H7 (cell line): ENCODE data around the gene TKT. TPM values are rescaled to one million over a fixed set of nuclear protein-coding genes. Genes with fewer than 3 reads are reported as not detected.
"Not testable (repeated sequence)": the region's sequence is repeated elsewhere in the genome, so short reads cannot be mapped to it uniquely, and the experiment has no call there.

Experiments
- DNase-seq: peaks from one replicate; pipeline ENCODE4 v3.0.0; 2012
- H3K27me3 ChIP-seq: 2 replicates; pipeline ENCODE4 v1.6.0; 2011; ENCODE audit warnings: mild to moderate bottlenecking, low read length; ENCODE audit not compliant: control insufficient read depth, insufficient read depth
- H3K36me3 ChIP-seq: replicated peaks from 2 replicates; pipeline ENCODE4 v1.5.1; 2011; ENCODE audit warnings: low read length; ENCODE audit not compliant: control insufficient read depth, insufficient read depth
- H3K4me3 ChIP-seq: 2 replicates; pipeline ENCODE4 v1.5.1; 2011; ENCODE audit warnings: low read depth, mild to moderate bottlenecking, control low read depth, low read length, moderate library complexity; ENCODE audit not compliant: insufficient read depth
- total RNA-seq: library from RNA; depleted of rRNA; stranded (reverse); fragments of >200 nt; shearing (Covaris generic); gene quantifications from 2 replicates; pipeline ENCODE4 v1.2.3, GENCODE V29; 2014; rRNA removed

TKT gene, protein sequence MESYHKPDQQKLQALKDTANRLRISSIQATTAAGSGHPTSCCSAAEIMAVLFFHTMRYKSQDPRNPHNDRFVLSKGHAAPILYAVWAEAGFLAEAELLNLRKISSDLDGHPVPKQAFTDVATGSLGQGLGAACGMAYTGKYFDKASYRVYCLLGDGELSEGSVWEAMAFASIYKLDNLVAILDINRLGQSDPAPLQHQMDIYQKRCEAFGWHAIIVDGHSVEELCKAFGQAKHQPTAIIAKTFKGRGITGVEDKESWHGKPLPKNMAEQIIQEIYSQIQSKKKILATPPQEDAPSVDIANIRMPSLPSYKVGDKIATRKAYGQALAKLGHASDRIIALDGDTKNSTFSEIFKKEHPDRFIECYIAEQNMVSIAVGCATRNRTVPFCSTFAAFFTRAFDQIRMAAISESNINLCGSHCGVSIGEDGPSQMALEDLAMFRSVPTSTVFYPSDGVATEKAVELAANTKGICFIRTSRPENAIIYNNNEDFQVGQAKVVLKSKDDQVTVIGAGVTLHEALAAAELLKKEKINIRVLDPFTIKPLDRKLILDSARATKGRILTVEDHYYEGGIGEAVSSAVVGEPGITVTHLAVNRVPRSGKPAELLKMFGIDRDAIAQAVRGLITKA
- 1,918 and 2,169 TPM in 2 replicates for total RNA-seq

GRCh38 chr3:53255775-53256703, at the start of gene TKT:
Gene TKT (minus strand): TSS chr3:53256022. CDS start chr3:53255942, 80 bp downstream.
- peaks cover 5% of the 10 kb centered on the region; the same call in 1 of the 2 replicates for H3K36me3 ChIP-seq
- peak within 1 kb of the TSS; percentile 94 for H3K4me3 ChIP-seq
- DNase-seq = peak; percentile 100
- no peaks in the 10 kb centered on the region for H3K27me3 ChIP-seq

GRCh38 chr3:53303957-53304356, 48.1 kb upstream of the TKT start:
- H3K4me3 ChIP-seq = no peak overlapping the region
- H3K27me3 ChIP-seq = no peaks in the 10 kb centered on the region
- no peak for DNase-seq
- peaks cover 8% of the 10 kb centered on the region for H3K36me3 ChIP-seq

DNA sequence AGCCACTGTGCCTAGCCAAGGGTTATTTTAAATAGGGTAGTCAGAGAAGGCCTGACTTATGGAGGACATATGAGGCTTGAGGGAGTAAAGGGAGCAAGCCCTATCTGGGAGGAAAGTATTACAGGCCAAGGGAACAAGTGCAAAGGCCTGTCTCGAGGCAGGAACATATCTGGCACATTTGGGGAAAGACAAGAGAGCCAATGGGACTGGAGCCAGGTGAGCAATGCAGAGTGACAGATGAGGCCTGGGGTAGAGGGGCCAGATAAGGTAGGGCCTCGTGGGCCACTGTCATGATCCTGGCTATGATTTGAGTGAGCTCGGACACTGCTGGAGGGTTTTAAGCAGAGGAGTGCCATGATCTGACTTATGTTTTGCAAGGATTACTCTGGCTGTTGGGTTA, 47.7 kb upstream of the TKT start:
- no peaks in the 10 kb centered on the region for H3K27me3 ChIP-seq
- peaks cover 8% of the 10 kb centered on the region for H3K36me3 ChIP-seq
- no peak for DNase-seq
- H3K4me3 ChIP-seq = no peak overlapping the region

DNA sequence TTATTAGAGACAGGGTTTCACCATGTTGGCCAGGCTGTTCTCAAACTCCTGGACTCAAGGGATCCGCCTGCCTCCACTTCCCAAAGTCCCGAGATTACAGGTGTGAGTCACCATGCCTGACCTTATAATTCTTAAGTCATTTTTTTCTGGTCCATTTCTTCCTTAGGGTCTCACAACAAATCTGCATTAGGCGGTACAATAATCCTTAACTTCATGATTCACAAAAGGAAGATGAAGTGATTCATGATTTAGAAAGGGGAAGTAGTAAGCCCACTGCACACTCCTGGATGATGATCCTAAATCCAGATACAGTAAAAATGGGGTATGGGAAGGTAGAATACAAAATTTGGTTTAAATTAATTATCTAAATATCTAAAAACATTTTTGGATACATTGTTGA, 45.0 kb upstream of the TKT start:
- H3K36me3 ChIP-seq = peaks cover 8% of the 10 kb centered on the region
- DNase-seq = no peak

GRCh38 chr3:53299611-53300023, 43.8 kb upstream of the TKT start:
- not testable (repeated sequence) for H3K27me3 ChIP-seq, H3K36me3 ChIP-seq, H3K4me3 ChIP-seq
- peak; percentile 53 for DNase-seq

More for the DNA sequence above, 45.0 kb upstream of the TKT start:
- Histone ChIP-seq H3K4me3 (no peak overlapping the region), H3K27me3 (no peaks in the 10 kb centered on the region)

DNA sequence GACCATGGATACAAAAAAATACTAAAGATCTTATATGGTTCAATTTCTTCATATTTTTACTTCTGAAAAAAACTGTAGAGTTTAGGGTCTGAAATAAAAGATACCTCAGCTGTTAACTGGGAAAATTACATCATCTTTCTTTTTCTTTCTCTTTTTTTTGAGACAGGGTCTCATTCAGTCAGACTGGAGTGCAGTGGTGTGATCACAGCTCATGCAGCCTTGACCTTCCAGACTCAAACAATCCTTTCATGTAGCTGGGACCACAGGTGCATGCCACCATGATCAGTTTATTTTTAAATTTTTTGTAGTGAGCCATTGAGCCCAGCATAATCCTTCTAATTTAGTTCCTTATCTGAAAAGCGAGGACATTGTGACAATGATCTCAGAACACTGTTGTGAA, 39.6 kb upstream of the TKT start:
- H3K27me3 ChIP-seq = no peaks in the 10 kb centered on the region
- peaks cover 3% of the 10 kb centered on the region for H3K36me3 ChIP-seq
- DNase-seq = no peak
- no peak overlapping the region for H3K4me3 ChIP-seq

DNA sequence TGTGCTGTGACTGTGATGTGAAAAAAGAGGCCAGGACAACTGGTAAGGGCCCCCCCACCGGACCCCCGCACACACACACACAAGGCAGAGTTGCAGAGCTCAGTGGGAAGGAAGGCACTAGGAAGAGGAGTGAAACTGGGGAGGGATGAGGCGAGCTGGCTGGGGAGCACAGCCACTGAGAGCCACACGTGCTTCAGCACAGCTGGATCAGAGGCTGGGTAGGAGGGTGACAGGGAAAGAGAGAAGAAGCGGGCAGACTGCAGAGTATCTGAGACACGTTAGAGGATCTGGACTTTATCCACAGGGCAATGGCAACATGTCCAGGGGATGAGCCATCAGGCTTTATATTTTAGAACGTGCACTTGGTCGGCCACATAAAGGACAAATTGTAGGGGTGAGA, 38.0 kb upstream of the TKT start:
- H3K36me3 ChIP-seq = peaks cover 6% of the 10 kb centered on the region
- H3K4me3 ChIP-seq = no peak overlapping the region
- DNase-seq = no peak
- no peaks in the 10 kb centered on the region for H3K27me3 ChIP-seq

- Histone ChIP-seq H3K27me3 (no peaks in the 10 kb centered on the region), H3K36me3 (peaks cover 9% of the 10 kb centered on the region), H3K4me3 (no peak overlapping the region)
- DNase-seq = no peak
Observed at GRCh38 chr3:53288214-53288613, 32.4 kb upstream of the TKT start.

GRCh38 chr3:53287131-53287629, 31.4 kb upstream of the TKT start:
- peak; percentile 60 for DNase-seq
- H3K27me3 ChIP-seq = no peaks in the 10 kb centered on the region
- peaks cover 6% of the 10 kb centered on the region for H3K36me3 ChIP-seq
- H3K4me3 ChIP-seq = no peak overlapping the region

GRCh38 chr3:53286727-53287126, 30.9 kb upstream of the TKT start:
- H3K36me3 ChIP-seq = peaks cover 6% of the 10 kb centered on the region
- peak; percentile 56 for DNase-seq
- no peaks in the 10 kb centered on the region for H3K27me3 ChIP-seq

GRCh38 chr3:53282581-53282980, 26.8 kb upstream of the TKT start:
- H3K4me3 ChIP-seq = no peak overlapping the region
- no peaks in the 10 kb centered on the region for H3K27me3 ChIP-seq
- DNase-seq = no peak
- H3K36me3 ChIP-seq = peaks cover 3% of the 10 kb centered on the region

More at GRCh38 chr3:53286727-53287126, 30.9 kb upstream of the TKT start:
- H3K4me3 ChIP-seq = no peak overlapping the region

- no peaks in the 10 kb centered on the region for H3K27me3 ChIP-seq
- no peaks in the 10 kb centered on the region for H3K36me3 ChIP-seq
- DNase-seq = no peak
- H3K4me3 ChIP-seq = no peak overlapping the region
Observed at GRCh38 chr3:53278667-53279066, 22.8 kb upstream of the TKT start.

- Histone ChIP-seq H3K36me3 (no peaks in the 10 kb centered on the region), H3K4me3 (no peak overlapping the region), H3K27me3 (no peaks in the 10 kb centered on the region)
- DNase-seq = no peak
Observed at GRCh38 chr3:53274938-53275605, 19.2 kb upstream of the TKT start.

GRCh38 chr3:53273146-53273670, 17.4 kb upstream of the TKT start:
- Histone ChIP-seq H3K27me3 (no peaks in the 10 kb centered on the region), H3K36me3 (no peaks in the 10 kb centered on the region), H3K4me3 (no peak overlapping the region)
- DNase-seq = no peak
